ENCODE measurements around the gene TTC9B. TPM values are rescaled to one million over a fixed set of nuclear protein-coding genes. Genes with fewer than 3 reads are reported as not detected.

The TTC9B gene
- total RNA-seq, 3 donors from 2014 or later, result not detected

DNA sequence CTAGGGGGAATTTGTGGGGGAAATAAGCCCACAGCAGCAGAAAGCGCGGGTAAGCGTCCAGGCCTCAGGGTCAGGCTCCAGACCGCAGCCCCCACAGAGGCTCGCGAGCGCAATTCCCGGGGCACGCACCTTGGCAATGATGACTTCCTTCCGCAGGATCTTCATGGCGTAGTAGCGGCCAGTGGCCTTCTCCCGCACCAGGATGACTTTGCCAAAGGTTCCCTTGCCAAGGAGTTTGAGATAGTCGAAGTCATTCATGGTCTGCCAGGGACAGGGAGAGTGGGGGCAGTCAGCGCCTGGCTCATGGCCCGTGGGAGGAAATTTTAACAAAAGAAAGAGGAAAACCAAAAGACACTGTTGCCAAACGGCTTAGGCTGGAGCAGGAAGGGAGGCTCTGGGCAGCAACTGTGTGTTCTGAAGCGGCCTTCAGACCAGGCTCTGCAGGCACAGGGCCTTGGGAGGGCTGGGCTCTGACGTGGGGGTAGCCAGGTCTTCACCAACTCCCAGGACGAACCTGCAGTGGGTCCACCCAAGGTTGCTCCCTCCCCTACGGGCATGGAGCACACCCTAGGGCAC is 23.7 kb upstream of the TTC9B start:
- no peak for DNase-seq
- Mint-ChIP-seq H3K36me3 (ENCODE audit: insufficient read depth) (peaks cover 14% of the 10 kb centered on the region), H3K4me3 (no peak overlapping the region), H3K9me3 (no peaks in the 10 kb centered on the region), H3K4me1 (ENCODE audit: low read depth) (peaks cover 2% of the 10 kb centered on the region), H3K27me3 (ENCODE audit: low read depth) (no peaks in the 10 kb centered on the region)
- no peak for ATAC-seq

DNA sequence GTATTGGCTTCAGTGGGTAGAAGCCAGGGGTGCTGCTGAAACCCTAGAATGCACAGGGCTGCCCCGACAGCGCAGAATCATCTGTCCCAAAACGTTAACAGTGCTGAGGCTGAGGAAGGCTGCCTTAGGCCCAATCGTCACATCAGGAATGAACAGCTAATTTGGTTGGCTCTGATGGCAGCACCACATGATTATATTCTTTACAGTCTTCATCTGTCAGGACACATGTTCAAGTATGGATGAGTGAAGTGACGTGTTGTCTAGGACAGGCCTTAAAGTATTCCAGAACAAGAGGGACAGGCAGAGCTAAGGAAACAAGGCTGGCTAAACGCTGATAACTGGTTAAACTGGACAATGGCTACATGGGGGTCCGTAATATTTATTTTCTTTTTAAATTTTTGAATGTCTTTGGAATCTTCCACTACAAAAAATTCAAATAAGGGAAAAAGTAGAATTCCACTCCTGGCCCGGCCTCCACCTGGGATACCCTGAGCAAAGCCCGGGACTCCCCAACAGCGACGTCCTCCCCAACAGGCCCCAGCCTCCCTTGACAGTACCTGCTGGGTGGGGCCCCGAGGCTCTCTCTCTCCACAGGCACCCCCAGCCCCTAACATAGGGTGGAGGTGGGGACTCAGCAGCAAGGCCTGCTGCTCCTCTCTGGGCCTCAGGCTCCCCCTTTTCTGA is 23.1 kb upstream of the TTC9B start:
- H3K36me3 Mint-ChIP-seq (ENCODE audit: insufficient read depth), result peaks cover 16% of the 10 kb centered on the region
- no peak for DNase-seq
- H3K4me3 Mint-ChIP-seq, result no peak overlapping the region
- ATAC-seq, result no peak
- H3K27me3 Mint-ChIP-seq (ENCODE audit: low read depth), result no peaks in the 10 kb centered on the region
- H3K9me3 Mint-ChIP-seq, result no peaks in the 10 kb centered on the region
- H3K4me1 Mint-ChIP-seq (ENCODE audit: low read depth), result no peaks in the 10 kb centered on the region

DNA sequence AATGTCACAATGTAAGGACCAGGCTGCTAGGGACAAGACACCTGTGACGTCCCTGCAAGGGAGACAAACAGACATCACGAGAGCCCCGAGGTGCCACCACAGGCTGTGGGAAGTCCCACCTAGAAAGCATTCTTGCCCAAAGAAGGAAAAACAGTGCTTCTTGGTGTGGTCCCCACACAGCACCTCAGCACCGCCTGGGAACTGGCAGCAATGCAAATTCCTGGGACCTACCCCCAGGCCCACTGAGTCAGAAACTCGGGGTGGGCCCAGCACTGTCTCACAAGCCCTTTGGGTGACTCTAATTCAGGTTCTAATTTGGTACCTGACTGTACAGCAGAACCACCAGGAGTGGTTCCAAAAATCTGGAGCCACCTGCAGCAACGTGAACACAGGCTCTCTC is 22.1 kb upstream of the TTC9B start:
- Mint-ChIP-seq H3K27me3 (ENCODE audit: low read depth) (no peaks in the 10 kb centered on the region), H3K4me1 (ENCODE audit: low read depth) (no peaks in the 10 kb centered on the region), H3K9me3 (no peaks in the 10 kb centered on the region), H3K36me3 (ENCODE audit: insufficient read depth) (peaks cover 16% of the 10 kb centered on the region), H3K4me3 (no peak overlapping the region)
- DNase-seq, result no peak
- ATAC-seq, result no peak

DNA sequence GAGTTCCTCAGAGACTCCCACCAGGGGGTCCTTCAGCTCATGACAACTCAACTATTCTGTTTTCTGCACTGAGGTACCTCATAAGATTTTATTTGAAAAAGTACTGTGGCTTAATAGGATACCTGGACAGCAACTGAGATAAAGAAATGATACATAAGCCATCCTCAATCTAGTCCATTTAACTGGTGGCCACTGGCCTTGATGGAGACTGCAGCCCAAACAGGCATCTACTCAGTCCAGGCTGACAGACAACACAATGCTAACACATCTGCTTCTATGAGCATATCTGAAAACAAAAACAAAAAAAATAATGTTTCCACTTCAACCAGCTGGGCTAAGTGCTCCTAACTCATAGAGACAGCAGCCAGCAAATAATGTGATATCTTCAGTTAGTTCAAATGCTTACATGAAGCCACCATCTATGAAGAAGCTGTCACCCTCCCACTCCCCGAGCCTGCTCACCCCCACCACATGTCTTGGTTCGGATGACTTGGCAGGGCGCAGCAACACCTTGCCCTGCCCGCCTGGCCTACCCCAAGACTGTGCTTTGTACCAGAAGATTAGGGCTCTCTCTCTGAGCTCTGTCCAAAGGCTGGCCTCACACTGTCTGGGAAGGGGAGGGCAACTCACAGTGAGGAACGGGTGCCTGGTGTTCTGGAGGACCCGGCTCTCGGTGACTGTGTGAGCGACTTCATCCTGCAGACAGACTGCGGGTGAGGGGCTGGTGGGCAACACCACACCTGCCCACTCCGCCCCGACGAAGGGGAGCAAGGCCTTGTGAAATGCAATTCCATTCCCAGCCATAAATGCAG is 21.4 kb upstream of the TTC9B start:
- no peak for ATAC-seq
- no peak for DNase-seq
- no peaks in the 10 kb centered on the region for H3K27me3 Mint-ChIP-seq (ENCODE audit: low read depth)
- H3K36me3 Mint-ChIP-seq (ENCODE audit: insufficient read depth), result peaks cover 22% of the 10 kb centered on the region
- no peak overlapping the region for H3K4me3 Mint-ChIP-seq
- H3K9me3 Mint-ChIP-seq, result no peaks in the 10 kb centered on the region
- H3K4me1 Mint-ChIP-seq (ENCODE audit: low read depth), result no peaks in the 10 kb centered on the region

DNA sequence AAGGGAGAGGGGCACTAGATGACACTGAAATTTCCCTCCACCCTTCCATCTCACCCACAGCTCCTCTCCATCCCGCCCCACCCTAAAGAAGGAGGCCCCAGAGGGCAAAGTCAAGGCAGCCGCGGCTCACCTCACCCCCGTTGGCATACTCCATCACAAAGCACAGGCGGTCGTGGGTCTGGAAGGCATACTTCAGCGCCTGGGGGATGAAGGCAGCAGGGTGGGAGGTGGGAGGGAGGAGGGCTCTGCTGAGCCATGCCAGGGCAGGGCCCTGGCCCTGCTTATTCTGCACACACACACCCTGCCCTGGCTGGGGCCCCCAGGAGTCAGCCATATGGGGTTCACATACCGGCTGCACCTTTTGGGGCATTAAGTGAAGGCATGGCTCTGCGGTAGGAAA is 20.6 kb upstream of the TTC9B start:
- Mint-ChIP-seq H3K36me3 (ENCODE audit: insufficient read depth) (peaks cover 21% of the 10 kb centered on the region), H3K27me3 (ENCODE audit: low read depth) (no peaks in the 10 kb centered on the region), H3K4me3 (no peak overlapping the region), H3K4me1 (ENCODE audit: low read depth) (no peaks in the 10 kb centered on the region), H3K9me3 (no peaks in the 10 kb centered on the region)
- no peak for DNase-seq
- ATAC-seq, result no peak

DNA sequence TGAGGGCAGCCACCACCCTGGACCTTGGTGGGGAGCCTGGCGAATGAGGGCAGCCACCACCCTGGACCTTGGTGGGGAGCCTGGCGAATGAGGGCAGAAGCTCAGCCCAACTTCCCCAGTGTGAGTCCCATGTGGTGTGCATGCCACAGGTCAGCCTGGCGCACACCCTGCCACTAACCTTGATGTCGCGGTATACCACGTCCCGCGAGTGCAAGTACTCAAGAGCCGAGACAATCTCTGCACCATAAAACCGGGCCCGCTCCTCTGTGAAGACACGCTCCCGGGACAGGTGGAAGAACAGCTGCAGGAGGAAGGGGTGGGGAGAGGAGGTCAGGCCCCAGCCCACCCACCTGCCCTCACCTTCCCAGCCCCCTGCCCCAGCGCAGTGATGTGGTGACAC is 19.6 kb upstream of the TTC9B start:
- no peak for DNase-seq
- ATAC-seq, result no peak
- no peaks in the 10 kb centered on the region for H3K4me1 Mint-ChIP-seq (ENCODE audit: low read depth)
- H3K27me3 Mint-ChIP-seq (ENCODE audit: low read depth), result no peaks in the 10 kb centered on the region
- H3K36me3 Mint-ChIP-seq (ENCODE audit: insufficient read depth), result peaks cover 21% of the 10 kb centered on the region
- H3K9me3 Mint-ChIP-seq, result no peaks in the 10 kb centered on the region
- H3K4me3 Mint-ChIP-seq, result no peak overlapping the region

DNA sequence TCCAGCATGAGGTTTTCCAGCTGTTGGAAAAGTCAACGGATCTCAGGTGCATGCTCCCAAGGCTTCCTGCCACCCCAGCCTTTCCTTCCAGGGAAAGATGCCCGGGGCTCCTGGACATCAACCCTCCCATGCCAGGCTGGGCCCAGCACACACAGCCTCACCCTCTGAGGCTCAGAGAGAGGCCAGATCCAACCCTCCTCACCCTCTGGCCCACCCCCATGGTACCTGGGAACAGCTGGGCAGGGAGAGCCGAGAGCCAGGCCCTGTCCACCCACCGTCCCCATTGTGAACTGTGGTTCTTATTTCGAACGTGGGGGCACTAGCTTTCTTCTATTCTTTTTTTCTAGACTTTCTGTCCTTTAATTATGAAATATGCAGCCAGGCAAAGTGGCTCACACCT is 18.2 kb upstream of the TTC9B start:
- H3K4me1 Mint-ChIP-seq (ENCODE audit: low read depth), result no peaks in the 10 kb centered on the region
- no peaks in the 10 kb centered on the region for H3K9me3 Mint-ChIP-seq
- no peak overlapping the region for H3K4me3 Mint-ChIP-seq
- ATAC-seq (no peak), DNase-seq (no peak)
- no peaks in the 10 kb centered on the region for H3K27me3 Mint-ChIP-seq (ENCODE audit: low read depth)
- peaks cover 21% of the 10 kb centered on the region for H3K36me3 Mint-ChIP-seq (ENCODE audit: insufficient read depth)

DNA sequence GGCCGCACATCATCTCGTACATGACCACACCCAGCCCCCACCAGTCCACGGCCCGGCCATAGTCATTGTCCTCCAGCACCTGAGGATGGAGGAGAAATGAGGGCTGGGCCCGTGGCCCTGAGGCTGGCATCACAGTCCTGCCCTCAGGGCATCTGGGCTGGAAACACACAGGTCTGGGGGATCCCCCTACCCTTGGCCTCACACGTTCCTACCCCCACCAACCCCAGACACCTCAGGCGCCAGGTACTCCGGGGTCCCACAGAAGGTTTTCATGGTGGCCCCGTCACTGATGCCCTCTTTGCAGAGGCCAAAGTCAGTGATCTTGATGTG is 17.8 kb upstream of the TTC9B start:
- no peaks in the 10 kb centered on the region for H3K4me1 Mint-ChIP-seq (ENCODE audit: low read depth)
- ATAC-seq (no peak), DNase-seq (no peak)
- no peaks in the 10 kb centered on the region for H3K27me3 Mint-ChIP-seq (ENCODE audit: low read depth)
- no peak overlapping the region for H3K4me3 Mint-ChIP-seq
- H3K9me3 Mint-ChIP-seq, result no peaks in the 10 kb centered on the region
- peaks cover 18% of the 10 kb centered on the region for H3K36me3 Mint-ChIP-seq (ENCODE audit: insufficient read depth)

DNA sequence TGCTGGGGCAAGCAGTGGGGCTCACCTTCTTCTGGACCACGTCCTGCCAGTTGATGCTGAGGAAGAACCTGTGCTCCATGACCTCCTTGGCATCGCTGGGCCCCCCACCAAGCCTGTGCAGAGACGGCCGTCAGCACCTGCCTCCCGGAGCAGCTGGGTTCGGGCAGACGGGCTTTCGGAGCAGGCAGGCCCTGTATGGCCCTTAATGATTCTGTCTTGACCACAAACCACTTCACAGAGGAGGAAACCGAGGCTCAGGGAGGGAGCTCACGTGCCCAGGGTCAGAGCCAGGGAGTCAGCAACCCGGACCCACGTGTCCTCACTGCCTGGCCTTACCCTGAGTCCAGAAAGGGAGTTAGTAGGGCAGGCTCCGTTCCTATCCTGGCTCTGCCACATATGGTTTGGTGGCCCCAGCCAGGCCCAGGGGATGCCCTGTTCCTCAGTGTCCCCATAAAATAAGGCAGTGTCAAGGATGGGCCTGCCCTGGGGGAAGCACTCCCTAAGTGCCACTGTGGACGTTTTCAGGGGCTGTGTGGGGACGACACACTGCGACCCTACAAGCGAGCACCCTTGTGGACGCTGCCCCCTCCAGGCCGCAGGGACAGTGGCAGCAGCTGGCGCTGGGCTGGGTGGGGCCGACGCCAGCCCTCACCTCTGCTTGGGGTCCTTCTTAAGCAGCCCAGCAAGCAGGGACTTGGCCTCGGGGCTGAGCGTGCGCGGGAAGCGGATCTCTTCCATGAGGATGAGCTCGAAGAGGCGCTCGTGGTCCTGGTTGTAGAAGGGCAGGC is 17.2 kb upstream of the TTC9B start:
- ATAC-seq (no peak), DNase-seq (no peak)
- H3K4me1 Mint-ChIP-seq (ENCODE audit: low read depth), result no peaks in the 10 kb centered on the region
- H3K9me3 Mint-ChIP-seq, result no peaks in the 10 kb centered on the region
- no peak overlapping the region for H3K4me3 Mint-ChIP-seq
- H3K27me3 Mint-ChIP-seq (ENCODE audit: low read depth), result no peaks in the 10 kb centered on the region
- peaks cover 18% of the 10 kb centered on the region for H3K36me3 Mint-ChIP-seq (ENCODE audit: insufficient read depth)

DNA sequence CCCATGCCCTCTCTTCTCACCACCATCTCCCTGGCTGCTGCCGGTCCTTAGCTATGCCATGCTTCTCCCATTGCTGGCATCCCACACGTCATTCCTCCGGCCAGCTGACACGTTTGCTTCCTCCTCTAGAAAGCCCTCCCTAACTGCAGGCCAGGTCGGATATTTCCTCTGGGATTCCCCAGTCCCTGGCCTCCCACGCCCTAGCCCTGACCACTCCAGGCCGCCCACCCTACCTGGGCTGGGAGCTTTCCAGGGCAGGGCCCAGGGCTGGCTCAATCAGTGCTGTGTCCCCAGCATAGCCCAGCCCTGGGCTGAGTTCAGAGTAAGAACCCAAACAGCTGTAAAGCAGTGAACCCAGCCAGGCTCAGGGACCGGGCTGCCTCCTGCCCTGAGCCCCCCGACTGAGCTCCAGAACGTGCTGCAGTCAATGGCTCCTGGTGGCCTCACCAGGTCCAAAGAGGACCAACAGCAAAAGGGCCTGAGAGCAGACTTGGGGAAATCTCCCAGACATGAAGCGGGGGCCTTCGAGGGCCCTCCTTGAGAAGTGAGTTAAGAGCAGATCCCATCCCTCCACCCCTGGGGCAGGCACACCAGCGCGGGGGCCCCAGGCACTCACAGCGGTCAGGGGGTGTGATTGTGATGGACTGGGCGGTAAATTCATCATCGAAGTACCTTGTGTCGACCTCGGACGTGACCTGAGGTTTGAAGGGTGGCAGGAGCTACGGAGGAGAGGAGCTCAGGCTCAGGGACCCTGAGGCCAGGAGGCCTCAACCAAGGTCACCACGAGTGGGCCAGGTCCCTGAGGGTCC is 16.4 kb upstream of the TTC9B start:
- ATAC-seq, result no peak

DNA sequence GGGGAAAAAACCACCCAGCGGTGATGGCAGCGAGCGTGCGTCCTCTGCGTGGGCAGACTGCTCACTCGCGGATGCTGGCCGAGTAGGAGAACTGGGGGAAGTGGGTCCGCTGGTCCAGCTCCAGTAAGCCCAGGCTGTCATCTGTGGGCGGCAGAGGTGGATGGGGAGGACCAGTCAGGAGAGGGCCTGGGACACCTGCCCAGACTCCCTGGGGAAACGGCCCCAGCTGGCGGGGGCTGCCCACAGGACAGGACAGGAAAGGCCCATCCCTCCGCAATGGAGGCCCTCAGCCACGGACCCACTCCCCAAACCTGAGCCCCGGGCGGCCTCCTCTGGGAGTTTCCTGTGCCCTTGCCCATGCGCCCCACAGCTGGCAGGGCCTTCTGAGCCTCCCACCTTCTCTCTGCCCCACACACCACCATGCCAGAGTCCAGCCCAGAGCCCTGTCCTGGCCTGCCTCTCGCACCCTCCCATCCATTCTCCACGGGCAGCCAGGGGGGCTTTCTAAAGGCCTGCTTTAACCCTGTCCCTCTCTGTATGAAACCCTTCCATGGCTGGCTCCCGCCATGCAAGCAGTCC is 15.7 kb upstream of the TTC9B start:
- ATAC-seq (no peak), DNase-seq (no peak)
- Mint-ChIP-seq H3K4me1 (ENCODE audit: low read depth) (peaks cover 14% of the 10 kb centered on the region), H3K4me3 (no peak overlapping the region), H3K9me3 (no peaks in the 10 kb centered on the region), H3K36me3 (ENCODE audit: insufficient read depth) (peaks cover 14% of the 10 kb centered on the region), H3K27me3 (ENCODE audit: low read depth) (no peaks in the 10 kb centered on the region)

More for the DNA sequence above, 16.4 kb upstream of the TTC9B start:
- H3K9me3 Mint-ChIP-seq, result no peaks in the 10 kb centered on the region
- no peak for DNase-seq
- H3K36me3 Mint-ChIP-seq (ENCODE audit: insufficient read depth), result peaks cover 18% of the 10 kb centered on the region
- H3K4me3 Mint-ChIP-seq, result no peak overlapping the region
- H3K4me1 Mint-ChIP-seq (ENCODE audit: low read depth), result peaks cover 7% of the 10 kb centered on the region
- H3K27me3 Mint-ChIP-seq (ENCODE audit: low read depth), result no peaks in the 10 kb centered on the region

DNA sequence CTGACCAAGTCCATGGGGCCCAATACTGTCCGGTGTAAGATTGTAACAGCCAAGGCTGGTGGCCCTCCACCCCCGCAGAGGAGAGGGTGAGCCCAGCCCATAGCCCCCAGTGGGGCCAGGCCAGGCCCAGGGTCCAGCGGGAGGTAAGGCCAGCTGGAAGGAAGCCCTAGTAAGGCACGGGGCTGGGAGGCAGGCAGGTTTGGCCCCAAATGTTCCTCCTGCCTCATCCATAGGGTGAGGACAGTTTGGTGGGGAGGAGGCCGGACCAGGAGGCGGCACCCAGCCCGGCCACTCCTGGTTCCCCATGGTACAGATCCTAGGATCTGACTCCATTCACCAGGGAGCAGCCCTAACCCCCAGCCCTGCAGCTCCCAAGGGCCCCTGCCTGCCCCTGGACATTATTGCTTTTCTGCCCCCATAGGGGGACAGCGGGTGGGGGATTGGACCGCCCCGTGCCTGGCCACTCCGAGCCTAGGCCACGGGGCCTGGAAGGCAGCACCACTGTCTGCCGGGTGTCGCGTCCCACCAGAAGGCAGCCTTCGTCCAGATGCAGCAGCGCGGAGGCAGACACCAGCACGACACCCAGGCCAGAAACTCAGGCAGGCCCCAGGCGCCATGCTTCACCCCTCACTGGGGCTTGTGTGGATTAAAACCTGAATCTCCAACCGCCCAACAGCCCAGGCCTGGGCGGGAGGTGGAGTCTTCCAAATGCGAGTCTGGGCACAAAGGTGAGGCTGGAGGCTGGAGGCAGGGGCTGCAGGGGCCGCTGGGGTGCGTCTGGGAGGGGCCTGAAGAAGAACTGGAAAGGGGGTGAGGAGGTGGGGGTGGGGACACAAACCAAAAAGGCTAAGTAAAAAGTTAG is 15.0 kb upstream of the TTC9B start:
- DNase-seq, result no peak

DNA sequence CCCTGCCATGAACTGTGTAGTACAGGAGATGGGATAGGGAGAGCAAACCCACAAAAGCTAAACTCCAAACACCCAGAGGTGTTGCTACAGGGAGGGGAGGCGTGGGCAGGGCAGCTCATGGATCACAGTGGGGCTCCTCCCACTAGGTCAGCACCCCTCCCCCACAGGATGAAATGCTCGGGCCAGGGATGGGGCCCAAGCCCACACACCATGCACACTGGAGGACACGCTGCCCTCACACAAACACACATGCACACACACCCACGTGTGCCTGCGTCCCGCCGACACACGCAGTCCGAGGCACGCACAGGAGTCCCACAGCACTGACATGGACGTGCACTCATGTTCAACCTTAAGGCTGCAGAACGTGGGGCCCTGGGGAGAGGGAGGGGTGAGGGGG is 14.3 kb upstream of the TTC9B start:
- ATAC-seq, result no peak
- no peak overlapping the region for H3K4me3 Mint-ChIP-seq
- peaks cover 11% of the 10 kb centered on the region for H3K36me3 Mint-ChIP-seq (ENCODE audit: insufficient read depth)

More for the DNA sequence above, 15.0 kb upstream of the TTC9B start:
- H3K4me3 Mint-ChIP-seq, result no peak overlapping the region
- ATAC-seq, result no peak
- H3K36me3 Mint-ChIP-seq (ENCODE audit: insufficient read depth), result peaks cover 13% of the 10 kb centered on the region
- no peaks in the 10 kb centered on the region for H3K27me3 Mint-ChIP-seq (ENCODE audit: low read depth)
- H3K9me3 Mint-ChIP-seq, result no peaks in the 10 kb centered on the region
- peaks cover 16% of the 10 kb centered on the region for H3K4me1 Mint-ChIP-seq (ENCODE audit: low read depth)

More for the DNA sequence above, 14.3 kb upstream of the TTC9B start:
- Mint-ChIP-seq H3K9me3 (no peaks in the 10 kb centered on the region), H3K4me1 (ENCODE audit: low read depth) (peaks cover 19% of the 10 kb centered on the region), H3K27me3 (ENCODE audit: low read depth) (no peaks in the 10 kb centered on the region)
- DNase-seq, result no peak

Measured in activated T-cell treated with anti-CD3 and anti-CD28 coated beads, Interleukin-2, amount 50 U/mL, for 4 hours (primary cell).